ENCODE measurements around the gene CLCN4.

Gene CLCN4

DNA sequence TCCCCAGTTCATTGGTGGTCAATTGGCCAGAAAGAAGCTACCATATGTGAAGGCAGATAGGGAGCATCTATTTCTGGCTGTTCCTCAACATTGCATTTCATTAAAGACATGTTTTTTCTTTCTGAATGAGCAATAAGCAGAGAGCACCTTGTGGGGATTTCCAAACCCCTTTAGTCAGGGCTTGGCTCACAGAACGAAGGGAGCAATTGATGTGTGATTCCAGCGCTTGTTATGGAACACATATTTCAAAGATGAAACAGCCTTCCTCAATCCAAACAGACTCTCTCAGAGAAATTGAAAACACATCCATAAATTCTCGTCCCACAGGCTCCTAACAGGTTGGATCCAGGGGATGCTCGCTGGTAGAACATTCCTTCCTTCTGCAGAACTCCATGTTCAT is 84.1 kb downstream of the CLCN4 start:
- CTCF ChIA-PET = no interaction called here
- TF ChIP-seq, protein P1, sequence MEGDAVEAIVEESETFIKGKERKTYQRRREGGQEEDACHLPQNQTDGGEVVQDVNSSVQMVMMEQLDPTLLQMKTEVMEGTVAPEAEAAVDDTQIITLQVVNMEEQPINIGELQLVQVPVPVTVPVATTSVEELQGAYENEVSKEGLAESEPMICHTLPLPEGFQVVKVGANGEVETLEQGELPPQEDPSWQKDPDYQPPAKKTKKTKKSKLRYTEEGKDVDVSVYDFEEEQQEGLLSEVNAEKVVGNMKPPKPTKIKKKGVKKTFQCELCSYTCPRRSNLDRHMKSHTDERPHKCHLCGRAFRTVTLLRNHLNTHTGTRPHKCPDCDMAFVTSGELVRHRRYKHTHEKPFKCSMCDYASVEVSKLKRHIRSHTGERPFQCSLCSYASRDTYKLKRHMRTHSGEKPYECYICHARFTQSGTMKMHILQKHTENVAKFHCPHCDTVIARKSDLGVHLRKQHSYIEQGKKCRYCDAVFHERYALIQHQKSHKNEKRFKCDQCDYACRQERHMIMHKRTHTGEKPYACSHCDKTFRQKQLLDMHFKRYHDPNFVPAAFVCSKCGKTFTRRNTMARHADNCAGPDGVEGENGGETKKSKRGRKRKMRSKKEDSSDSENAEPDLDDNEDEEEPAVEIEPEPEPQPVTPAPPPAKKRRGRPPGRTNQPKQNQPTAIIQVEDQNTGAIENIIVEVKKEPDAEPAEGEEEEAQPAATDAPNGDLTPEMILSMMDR (IDR thresholded peaks at IDR 0.05; ENCODE audit: control extremely low read depth, extremely low read depth, low read depth, missing control alignments) = no peak
- no peak for DNase-seq (ENCODE audit: extremely low spot score)
- POLR2A ChIA-PET = no interaction called here

GRCh38 chrX:10242026-10242425 is 85.3 kb downstream of the CLCN4 start:
- TF ChIP-seq, protein P1 (IDR thresholded peaks at IDR 0.05; ENCODE audit: control extremely low read depth, extremely low read depth, low read depth, missing control alignments) = no peak
- ChIA-PET CTCF (no interaction called here), POLR2A (no interaction called here)
- no peak for DNase-seq (ENCODE audit: extremely low spot score)

DNA sequence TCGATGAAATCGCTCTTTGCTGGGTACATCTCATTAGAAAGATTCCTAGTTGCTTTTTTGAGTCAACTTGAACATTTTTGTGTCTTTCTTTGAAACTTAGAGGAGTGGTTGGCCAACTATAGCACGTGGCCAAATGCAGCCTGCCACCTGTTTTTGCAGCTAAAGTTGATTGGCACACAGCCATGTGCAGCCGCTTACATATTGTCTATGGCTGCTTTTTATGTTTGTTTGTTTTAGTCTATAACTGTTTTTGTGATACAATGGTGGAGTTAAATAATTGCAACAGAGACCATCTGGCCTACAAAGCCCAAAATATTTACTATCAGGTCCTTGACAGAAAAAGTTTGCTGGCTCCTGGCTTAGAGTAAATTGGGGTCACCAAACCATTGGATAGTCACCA is 86.3 kb downstream of the CLCN4 start:
- POLR2A ChIA-PET = no interaction called here
- CTCF ChIA-PET = no interaction called here
- no peak for DNase-seq (ENCODE audit: extremely low spot score)
- TF ChIP-seq, protein P1 (IDR thresholded peaks at IDR 0.05; ENCODE audit: control extremely low read depth, extremely low read depth, low read depth, missing control alignments) = no peak

- TF ChIP-seq, protein P1 (IDR thresholded peaks at IDR 0.05; ENCODE audit: control extremely low read depth, extremely low read depth, low read depth, missing control alignments) = no peak
- ChIA-PET CTCF (interaction anchor here (1.2 kb wide), 1 partner anchor 55 kb away, joined by 3 read pairs; no protein-coding TSS in a partner anchor), POLR2A (no interaction called here)
- no peak for DNase-seq (ENCODE audit: extremely low spot score)
Observed at GRCh38 chrX:10244915-10245622, 88.3 kb downstream of the CLCN4 start.

DNA sequence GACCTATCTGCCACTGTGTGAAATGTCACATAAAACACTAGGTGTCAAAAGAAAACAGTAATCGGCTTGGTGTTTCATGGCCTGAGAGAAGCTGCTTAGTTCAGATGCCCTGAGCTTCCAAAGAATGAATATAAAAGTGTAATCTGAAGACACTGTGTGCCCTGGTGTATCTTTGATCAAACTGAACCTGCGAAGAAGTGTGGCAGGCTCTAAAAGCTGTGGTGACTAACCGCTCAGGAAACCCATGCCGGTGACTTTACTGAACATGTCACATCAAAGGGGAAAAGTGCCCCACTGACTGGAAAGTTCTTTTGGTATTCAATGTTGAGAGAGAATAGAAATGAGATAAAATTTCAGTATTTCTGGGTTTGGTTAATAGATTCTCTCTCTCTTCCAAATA is 89.1 kb downstream of the CLCN4 start:
- TF ChIP-seq, protein P1 (IDR thresholded peaks at IDR 0.05; ENCODE audit: control extremely low read depth, extremely low read depth, low read depth, missing control alignments) = no peak
- ChIA-PET CTCF (interaction anchor here (1.2 kb wide), 1 partner anchor 56 kb away, joined by 3 read pairs; no protein-coding TSS in a partner anchor), POLR2A (no interaction called here)
- DNase-seq (ENCODE audit: extremely low spot score) = no peak

- TF ChIP-seq, protein P1 (IDR thresholded peaks at IDR 0.05; ENCODE audit: control extremely low read depth, extremely low read depth, low read depth, missing control alignments) = no peak
- no peak for DNase-seq (ENCODE audit: extremely low spot score)
- POLR2A ChIA-PET = no interaction called here
- CTCF ChIA-PET = no interaction called here
Observed at GRCh38 chrX:10246297-10246696, 89.5 kb downstream of the CLCN4 start.

All from GM10248 (cell line).